Measurements from ENCODE around the gene LIN54. TPM values are rescaled to one million over a fixed set of nuclear protein-coding genes. Genes with fewer than 3 reads are reported as not detected.
"Not testable (repeated sequence)": the region's sequence is repeated elsewhere in the genome, so short reads cannot be mapped to it uniquely, and the experiment has no call there.

Gene LIN54
- total and polyA plus RNA-seq, 8 donors: 1.1 to 5.7 (median 3.1) TPM

DNA sequence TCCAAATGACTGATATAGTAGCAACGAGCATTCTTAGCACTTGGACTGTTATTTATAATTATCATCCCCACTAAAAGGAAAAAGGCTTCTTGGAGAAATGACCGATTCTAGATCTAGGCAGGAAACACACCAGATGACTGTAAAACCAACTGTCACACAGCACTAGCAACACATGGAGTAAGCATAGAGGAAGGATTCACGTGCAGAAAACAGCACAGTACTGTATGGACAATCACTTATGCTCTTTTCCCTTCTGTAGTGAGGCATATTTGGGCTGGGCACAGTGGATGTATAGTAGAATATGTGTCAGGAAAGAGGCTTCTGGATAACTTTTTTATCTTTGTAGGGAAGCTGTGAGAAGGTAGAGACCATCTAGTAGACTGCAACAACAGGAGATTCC is 18.4 kb upstream of the LIN54 start:
- no peaks in the 10 kb centered on the region for H3K9me3 ChIP-seq
- intact Hi-C loops (cut with DNase I): no loop called here
- TF ChIP-seq, protein P1, sequence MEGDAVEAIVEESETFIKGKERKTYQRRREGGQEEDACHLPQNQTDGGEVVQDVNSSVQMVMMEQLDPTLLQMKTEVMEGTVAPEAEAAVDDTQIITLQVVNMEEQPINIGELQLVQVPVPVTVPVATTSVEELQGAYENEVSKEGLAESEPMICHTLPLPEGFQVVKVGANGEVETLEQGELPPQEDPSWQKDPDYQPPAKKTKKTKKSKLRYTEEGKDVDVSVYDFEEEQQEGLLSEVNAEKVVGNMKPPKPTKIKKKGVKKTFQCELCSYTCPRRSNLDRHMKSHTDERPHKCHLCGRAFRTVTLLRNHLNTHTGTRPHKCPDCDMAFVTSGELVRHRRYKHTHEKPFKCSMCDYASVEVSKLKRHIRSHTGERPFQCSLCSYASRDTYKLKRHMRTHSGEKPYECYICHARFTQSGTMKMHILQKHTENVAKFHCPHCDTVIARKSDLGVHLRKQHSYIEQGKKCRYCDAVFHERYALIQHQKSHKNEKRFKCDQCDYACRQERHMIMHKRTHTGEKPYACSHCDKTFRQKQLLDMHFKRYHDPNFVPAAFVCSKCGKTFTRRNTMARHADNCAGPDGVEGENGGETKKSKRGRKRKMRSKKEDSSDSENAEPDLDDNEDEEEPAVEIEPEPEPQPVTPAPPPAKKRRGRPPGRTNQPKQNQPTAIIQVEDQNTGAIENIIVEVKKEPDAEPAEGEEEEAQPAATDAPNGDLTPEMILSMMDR (IDR thresholded peaks at IDR 0.05): no peak
- no peaks in the 10 kb centered on the region for H3K36me3 ChIP-seq
- FAIRE-seq (no peak), ATAC-seq (no peak), DNase-seq (no peak)
- 35 to 39% methylated on average over 3 of the region's 3 CpGs for WGBS, 2 donors
- no peaks in the 10 kb centered on the region for H3K4me1 ChIP-seq
- no peak overlapping the region for H3K27ac ChIP-seq
- H3K4me3 ChIP-seq: no peak overlapping the region
- H3K27me3 ChIP-seq: no peaks in the 10 kb centered on the region

DNA sequence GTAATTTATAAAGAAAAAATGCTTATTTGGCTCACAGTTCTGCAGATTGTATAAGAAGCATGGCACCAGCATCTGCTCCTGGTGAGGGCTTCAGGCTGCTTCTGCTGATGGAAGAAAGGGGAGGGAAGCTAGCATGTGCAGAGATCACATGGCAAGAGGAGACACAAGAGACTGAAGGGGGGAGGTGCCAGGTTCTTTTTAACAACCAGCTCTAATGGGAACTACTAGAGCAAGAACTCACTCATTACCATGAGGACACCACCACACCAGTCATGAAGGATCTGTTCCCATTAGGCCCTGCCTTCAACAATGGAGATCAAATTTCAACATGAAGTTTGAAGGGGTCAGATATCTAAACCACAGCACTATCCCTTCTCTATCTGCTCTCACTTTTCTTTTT is 14.9 kb upstream of the LIN54 start:
- ATAC-seq: no peak
- Histone ChIP-seq H3K9me3 (no peaks in the 10 kb centered on the region), H3K27ac (no peak overlapping the region), H3K27me3 (no peaks in the 10 kb centered on the region), H3K36me3 (no peaks in the 10 kb centered on the region), H3K4me3 (no peak overlapping the region), H3K4me1 (no peaks in the 10 kb centered on the region)
- TF ChIP-seq, protein P1 (IDR thresholded peaks at IDR 0.05): no peak
- intact Hi-C loops (cut with DNase I): no loop called here
- FAIRE-seq: no peak
- no peak for DNase-seq

DNA sequence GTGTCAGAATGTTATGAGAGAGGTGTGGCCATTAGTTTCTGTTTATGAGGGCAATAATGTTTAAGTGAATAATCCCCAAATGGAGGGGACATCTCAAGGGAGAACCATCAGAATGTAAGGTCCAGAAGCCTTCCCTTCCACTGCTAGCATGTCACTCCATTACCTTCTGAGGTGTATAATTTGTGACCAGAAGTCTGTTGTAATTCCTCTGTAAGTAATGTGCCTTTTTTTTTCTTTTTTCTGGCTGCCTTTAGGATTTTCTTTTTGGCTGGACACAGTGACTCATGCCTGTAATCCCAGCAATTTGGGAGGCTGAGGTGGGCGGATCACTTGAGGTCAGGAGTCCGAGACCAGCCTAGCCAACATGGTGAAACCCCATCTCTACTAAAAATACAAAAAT is 13.6 kb upstream of the LIN54 start:
- FAIRE-seq (no peak), ATAC-seq (no peak), DNase-seq (no peak)
- Histone ChIP-seq H3K27ac (no peak overlapping the region), H3K9me3 (no peaks in the 10 kb centered on the region), H3K27me3 (no peaks in the 10 kb centered on the region), H3K4me3 (no peak overlapping the region), H3K4me1 (no peaks in the 10 kb centered on the region), H3K36me3 (no peaks in the 10 kb centered on the region)
- intact Hi-C loops (cut with DNase I): no loop called here
- TF ChIP-seq, protein P1 (IDR thresholded peaks at IDR 0.05): no peak
- WGBS, 2 donors: 54 to 59% methylated on average over 2 of the region's 2 CpGs

DNA sequence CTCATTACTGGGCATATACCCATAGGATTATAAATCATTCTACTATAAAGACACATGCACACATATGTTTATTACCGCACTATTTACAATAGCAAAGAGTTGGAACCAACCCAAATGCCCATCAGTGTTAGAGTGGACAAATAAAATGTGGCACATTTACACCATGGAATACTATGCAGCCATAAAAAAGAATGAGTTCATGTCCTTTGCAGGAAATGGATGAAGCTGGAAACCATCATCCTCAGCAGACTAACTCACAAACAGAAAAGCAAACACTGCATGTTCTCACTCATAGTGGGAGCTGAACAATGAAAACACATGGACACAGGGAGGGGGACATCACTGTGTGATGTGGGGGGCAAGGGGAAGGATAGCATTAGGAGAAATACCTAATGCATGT is 13.0 kb upstream of the LIN54 start:
- intact Hi-C loops (cut with DNase I); DNase-seq; H3K4me1 ChIP-seq; H3K27ac ChIP-seq; H3K9me3 ChIP-seq; H3K4me3 ChIP-seq; ATAC-seq; H3K27me3 ChIP-seq; FAIRE-seq; H3K36me3 ChIP-seq: not testable (repeated sequence)
- WGBS, 2 donors: 77 to 93% methylated on average over 1 of the region's 1 CpG

DNA sequence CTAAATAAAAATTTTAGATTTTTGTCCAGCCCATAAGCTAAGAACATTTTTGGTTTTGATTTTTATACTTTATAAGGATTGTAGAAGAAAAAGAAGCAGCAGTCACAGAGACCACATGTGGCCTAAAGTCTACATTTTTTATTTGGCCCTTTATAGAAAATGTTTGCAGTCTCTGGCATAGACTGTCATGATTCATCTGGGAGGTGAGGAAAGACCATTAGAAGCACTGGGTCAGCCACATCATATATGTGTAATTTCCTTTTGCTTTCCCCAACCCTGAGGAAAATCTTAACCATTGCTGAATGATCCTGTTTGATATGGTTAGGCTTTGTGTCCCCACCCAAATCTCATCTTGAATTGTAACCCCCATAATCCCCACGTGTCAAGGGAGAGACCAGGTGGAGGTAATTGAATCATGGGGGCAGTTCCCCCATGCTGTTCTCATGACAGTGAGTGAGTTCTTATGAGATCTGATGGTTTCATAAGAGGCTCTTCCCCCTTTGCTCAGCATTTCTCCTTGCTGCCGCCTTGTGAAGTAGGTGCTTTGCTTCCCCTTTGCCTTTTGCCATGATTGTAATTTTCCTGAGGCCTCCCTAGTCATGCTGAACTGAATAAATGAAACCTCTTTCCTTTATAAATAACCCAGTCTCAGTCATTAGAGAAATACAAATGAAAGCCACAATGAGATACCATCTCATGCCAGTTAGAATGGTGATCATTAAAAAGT is 12.3 kb upstream of the LIN54 start:
- no peak for ATAC-seq
- 79 to 80% methylated on average over 2 of the region's 2 CpGs for whole genome bisulfite sequencing, 2 donors
- Histone ChIP-seq H3K27ac (no peak overlapping the region), H3K9me3 (no peaks in the 10 kb centered on the region), H3K4me3 (no peak overlapping the region), H3K4me1 (no peaks in the 10 kb centered on the region), H3K36me3 (no peaks in the 10 kb centered on the region), H3K27me3 (no peaks in the 10 kb centered on the region)
- FAIRE-seq: no peak
- TF ChIP-seq, protein P1 (IDR thresholded peaks at IDR 0.05): no peak
- intact Hi-C loops (cut with DNase I): no loop called here
- no peak for DNase-seq

Data from pancreas (tissue), 10 donors.